ENCODE data around the gene P2RX1.

GRCh38 chr17:3953542-3953941 is 37.3 kb upstream of the P2RX1 start:
- TF ChIP-seq TAF1 (IDR thresholded peaks at IDR 0.05; ENCODE audit: low read depth, low read length) (no peak), POLR2A (IDR thresholded peaks at IDR 0.05; ENCODE audit: low read depth, low read length) (no peak), POLR2AphosphoS5 (IDR thresholded peaks at IDR 0.05; ENCODE audit: low read depth, low read length) (no peak)

Measured in GM12891 (cell line).